SW 1271 (cell line): ENCODE results near the gene RHOA.

Experiments
- DNase-seq, 2 experiments: peaks; one replicate each; lab custom pipeline; 2025; lab: John Stamatoyannopoulos, UW

RHOA gene

GRCh38 chr3:49411968-49412631 lies at the start of gene RHOA, which contains the start of gene TCTA:
Gene RHOA (minus strand): TSS chr3:49411976. CDS start chr3:49375589, 36,387 bp downstream.
Gene TCTA (plus strand): TSS chr3:49412423. CDS start chr3:49412427, 4 bp downstream.
- DNase-seq, result peak; percentile 89 to 97

GRCh38 chr3:49460956-49461355 lies 49.2 kb upstream of the RHOA start:
- DNase-seq, result no peak

- DNase-seq, result no peak
These were observed 48.6 kb upstream of the RHOA start for GRCh38 chr3:49460188-49460890.

DNA sequence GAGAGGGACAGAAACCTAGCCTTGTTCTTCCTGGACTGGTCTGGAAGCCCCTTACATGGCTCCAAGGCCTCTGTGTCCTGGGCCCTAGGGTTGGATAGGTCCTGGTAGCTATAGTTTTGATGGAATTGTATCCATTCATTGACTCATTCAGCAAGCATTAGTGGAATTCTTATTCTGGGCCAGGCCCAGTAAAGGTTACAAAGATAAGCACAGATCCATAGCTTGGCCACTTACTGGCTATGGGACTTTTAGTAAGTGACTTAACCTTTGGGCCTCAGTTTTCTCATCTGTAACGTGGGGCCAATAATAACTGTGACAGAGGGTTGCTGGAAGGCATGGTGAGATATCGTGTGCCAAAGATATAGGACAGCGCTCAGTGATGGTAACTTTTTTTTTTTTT lies 44.7 kb upstream of the RHOA start:
- DNase-seq, result no peak

GRCh38 chr3:49454898-49455681 lies 43.3 kb upstream of the RHOA start:
- no peak for DNase-seq

GRCh38 chr3:49454458-49454857 lies 42.7 kb upstream of the RHOA start:
- DNase-seq, result no peak

GRCh38 chr3:49453621-49454020 lies 41.8 kb upstream of the RHOA start:
- no peak for DNase-seq

GRCh38 chr3:49445391-49445790 lies 33.6 kb upstream of the RHOA start:
- no peak for DNase-seq

GRCh38 chr3:49434731-49435130 lies 23.0 kb upstream of the RHOA start:
- no peak for DNase-seq

DNA sequence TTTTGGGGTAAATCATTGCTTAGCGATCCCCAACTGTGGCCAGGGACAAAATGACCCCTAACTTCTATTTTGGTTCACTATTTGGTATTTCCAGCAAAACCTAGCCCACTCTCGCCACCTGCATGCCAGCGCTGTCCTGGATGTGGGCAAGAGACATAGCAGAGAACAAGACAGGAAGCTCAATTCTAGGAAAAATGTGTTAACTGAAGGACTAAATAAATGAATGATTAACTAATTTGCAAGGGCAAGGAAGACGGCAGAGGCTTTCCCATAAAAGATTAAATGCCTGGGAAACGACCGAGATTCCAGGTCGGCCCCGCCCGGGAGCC lies 16.9 kb upstream of the RHOA start:
- DNase-seq, result no peak

DNA sequence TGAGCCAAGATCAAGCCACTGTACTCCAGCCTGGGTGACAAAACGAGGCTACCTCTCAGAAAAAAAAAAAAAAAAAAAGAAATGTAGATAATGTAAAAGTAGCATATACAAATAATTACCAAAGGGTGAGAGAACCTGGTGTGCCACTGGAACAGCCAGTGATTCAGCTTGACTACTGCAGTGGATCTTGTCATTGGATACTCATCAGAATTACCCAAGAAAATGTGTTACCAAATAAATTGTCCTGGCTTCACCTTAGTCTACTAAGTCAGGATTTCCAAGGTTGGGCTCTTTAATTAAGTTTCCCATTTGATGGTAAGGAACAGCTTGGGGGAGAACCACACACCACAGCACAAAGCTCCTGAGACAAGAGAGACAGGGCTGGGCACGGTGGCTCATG lies 15.8 kb upstream of the RHOA start:
- no peak for DNase-seq

GRCh38 chr3:49424816-49425215 lies 13.0 kb upstream of the RHOA start:
- no peak for DNase-seq

GRCh38 chr3:49422379-49423248 lies 10.8 kb upstream of the RHOA start, which contains the start of gene AMT:
Gene AMT (minus strand): TSS chr3:49422473. CDS start chr3:49422450, 23 bp downstream.
- no peak for DNase-seq

DNA sequence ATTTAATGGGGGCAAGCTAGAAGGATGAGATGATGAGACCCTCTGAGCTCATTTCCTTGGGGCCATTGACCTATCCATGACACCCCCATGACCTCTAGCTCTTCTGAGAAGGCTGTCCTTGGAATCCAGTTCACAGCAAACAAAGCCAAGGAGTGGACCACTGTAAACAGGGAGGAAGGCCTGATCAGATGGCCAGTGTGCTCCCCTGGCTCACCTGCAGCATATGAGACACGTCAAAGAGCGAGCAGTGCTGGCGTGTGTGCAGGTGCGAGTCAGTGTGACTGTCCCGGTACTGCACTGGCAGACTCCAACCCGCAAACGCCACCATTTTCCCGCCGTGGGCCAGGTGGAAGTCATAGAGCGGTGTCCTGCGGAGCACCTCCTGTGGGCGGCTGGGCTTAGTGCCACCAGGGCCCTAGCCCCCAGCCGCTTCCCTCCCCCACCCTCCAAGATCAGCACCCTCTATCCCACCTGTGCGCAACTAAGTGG lies 10.2 kb upstream of the RHOA start:
- DNase-seq, result no peak

DNA sequence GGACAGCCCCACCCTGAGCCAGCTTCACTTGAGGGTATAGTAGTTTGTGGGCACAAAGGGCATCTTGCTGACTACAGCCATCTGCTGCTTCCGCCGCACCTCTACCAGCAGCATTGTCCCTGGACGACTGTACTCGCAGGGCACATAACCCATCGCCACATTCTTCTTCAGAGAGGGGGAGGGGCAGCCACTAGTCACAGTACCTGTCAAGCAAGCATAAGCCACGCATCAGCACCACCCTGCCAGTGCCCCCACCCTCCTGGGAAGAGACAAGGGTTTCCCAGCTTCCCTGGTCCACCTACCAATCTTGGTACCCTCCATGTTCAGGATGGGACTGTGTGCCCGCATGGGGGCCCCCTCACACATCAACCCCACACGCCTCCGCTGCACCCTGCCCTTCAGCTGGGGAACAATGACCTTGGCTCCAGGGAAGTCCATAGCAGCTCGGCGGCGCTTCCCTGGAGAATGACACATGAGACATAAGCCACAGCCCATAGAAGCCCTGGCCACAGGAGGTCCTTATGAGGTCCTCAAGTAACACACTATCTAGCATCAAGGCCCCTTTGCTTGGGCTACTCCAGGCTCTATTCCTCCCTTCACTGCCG lies 5.8 kb upstream of the RHOA start:
- no peak for DNase-seq

- no peak for DNase-seq
These were observed 5.1 kb upstream of the RHOA start for GRCh38 chr3:49416867-49417266.

DNA sequence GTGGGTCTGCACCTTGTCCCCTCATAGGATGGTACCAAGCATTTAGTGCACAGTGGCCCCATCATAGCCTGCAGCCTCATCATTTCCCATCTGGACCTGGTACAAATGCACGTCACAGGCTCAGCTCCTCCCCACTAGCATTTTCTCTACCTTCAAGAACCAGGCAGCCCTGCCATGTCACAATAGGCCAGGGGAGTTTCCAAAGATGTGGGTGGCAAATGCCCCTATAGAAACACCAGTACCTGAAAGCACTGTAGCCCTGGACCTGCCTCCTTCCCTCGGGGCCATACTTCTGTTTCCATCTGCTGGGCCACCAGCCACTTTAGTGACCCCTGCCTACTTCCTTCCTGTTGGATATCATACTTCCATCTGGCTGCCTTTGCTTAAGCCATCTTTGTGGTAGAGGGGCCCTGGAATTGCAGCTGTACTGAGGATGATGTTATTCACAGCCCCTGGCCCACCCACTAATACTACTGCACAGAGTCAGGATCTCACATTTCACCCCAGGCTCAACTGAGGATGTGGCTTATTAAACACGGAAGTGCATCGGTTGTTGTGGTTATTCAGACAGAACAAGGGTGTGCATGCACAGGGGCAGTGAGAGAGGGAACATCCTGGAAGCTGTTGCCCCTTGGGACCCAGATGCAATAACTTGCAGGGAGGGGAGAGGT lies 4.3 kb upstream of the RHOA start:
- DNase-seq, result no peak

GRCh38 chr3:49414753-49415152 lies 3.0 kb upstream of the RHOA start:
- no peak for DNase-seq

DNA sequence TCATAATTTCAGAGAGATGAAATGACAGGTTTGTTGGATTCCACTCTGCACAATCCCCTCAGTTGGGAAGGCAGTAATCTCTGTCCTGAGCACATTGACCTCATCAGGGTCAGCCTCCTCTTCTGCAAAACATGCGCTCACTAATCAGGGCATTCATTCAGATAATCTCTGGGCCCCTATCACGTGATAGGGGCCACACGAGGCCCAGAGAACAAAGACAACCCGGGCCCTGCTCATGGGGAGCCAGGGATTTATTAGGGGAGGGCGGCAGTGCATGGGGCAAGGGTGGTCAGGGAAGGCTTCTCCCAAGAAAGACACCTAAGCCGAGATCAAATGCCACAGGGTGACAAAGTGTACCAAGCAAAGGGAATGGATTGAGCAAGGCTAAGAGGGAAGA lies 1.6 kb upstream of the RHOA start:
- DNase-seq, result no peak

GRCh38 chr3:49412632-49413337 lies 1.0 kb upstream of the RHOA start:
- DNase-seq, result no peak
